HG03558 (cell line): ENCODE results near the gene SLC12A7.
"Not testable (repeated sequence)": the region's sequence is repeated elsewhere in the genome, so short reads cannot be mapped to it uniquely, and the experiment has no call there.

Source experiments
- ATAC-seq: cut with Tn5 transposase; IDR thresholded peaks from one replicate; pipeline ENCODE4 v1.9.1; 2021; ENCODE audit warnings: moderate number of reproducible peaks; ENCODE audit not compliant: unreplicated experiment; ENCODE audit errors: extremely low read depth

SLC12A7 gene

DNA sequence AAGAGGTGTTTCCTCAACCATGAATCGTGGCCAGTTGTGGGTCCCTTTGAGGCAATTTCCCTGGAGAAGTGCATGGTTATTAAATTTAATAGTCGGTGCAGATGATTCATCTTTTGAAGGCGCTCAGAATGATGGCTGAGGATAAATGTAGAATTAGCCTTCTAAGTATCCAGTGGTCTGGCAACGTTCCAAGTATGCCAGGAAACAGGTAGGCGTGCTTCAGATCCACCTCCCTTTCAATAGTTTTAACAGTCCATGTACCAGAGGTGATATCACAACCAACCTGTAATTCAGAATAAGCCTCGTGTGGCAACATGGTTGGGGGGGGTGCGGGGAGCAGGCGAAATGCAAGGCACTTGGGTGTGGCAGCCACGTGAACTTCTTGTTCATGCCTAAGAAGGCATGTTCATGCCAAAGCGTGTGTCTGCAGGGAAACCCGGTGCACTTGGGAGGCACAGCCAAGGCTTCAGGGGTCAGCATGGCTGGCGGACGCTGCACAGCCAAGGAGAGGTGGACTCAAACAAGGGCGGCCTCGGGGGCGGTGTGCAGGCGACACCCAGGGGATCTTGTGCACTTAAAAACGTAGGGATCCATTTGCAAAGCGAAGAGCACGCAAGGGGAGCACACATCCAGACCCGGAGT, 108.4 kb downstream of the SLC12A7 start:
- no peak for ATAC-seq

- no peak for ATAC-seq
Measured at GRCh38 chr5:1002836-1003235, 109.0 kb downstream of the SLC12A7 start.

DNA sequence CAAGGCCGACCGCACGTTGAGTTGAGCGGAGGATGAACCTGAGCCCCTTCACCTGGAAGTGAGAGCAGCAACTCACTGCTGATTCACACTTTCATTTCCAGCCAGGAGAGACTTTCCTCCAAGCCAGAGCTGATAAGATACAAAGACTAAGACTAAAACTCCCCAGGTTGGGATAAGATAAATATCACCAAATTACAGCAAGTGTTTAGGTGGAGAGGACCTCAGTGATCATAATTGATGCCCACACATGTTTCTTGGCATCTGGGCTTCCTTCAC, 109.7 kb downstream of the SLC12A7 start:
- ATAC-seq = no peak

DNA sequence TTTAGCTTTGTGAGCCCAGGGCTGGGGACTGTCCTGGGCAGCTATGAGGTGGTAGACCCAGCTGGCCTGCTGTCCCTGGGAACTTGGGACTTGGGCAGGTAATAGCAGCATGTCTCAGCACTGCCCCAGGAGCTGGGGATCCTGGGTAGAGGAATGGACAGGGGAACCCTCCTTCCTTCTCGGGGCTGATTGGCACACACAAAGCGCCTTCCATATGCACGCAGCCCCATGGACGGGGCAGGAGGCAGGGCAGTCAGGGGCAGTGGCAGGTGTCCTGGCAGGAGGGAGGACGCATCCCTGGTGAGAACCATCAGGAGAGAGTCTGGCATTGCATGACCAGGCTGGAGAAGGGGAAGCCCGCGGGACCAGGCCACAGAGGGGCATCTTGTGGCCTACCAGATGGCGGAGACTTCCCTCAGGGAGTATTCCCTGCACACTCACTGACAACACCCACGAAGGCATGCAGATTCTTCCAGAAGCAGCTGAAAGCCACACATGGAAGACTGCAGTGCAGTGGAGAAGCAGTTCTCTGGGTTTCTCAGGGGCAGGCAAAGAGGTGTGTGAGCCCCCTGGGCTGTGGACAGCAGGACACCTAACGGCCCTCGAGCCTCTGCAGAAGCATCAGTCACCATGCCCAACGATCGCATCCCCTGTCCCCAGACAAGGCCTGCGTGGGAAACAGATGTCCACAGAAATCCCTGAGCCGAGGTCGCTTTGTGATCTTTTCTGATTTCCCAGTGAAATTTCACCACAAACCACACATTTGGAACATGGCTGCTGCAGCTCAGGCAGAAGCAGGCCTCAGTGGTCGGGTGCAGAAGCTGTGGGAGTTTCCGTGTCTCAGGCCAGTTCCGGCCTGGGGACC, 110.2 kb downstream of the SLC12A7 start:
- no peak for ATAC-seq

DNA sequence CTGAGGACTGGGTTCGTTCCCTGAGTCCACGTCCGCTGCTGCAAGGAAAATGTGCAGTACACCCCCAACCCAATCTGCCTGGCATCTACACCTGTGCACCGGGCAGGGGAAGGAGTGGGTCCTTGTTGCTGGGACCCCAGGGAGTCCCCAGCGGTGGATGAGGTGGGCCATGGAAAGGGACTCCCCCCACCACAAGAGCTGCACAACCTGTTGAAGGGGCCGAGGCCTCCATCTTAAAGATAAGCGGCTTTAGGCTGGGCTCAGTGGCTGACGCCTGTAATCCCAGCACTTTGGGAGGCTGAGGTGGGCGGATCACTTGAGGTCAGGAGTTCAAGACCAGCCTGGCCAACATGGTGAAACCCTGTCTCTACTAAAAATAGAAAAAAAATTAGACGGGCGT, 111.0 kb downstream of the SLC12A7 start:
- not testable (repeated sequence) for ATAC-seq
